CD14-positive monocyte (primary cell): ENCODE data around the gene PMPCA. TPM values are rescaled to one million over a fixed set of nuclear protein-coding genes. Genes with fewer than 3 reads are reported as not detected.

Experiments used
- DNase-seq, 3 donors: peaks; one replicate each; pipeline ENCODE4 v3.0.0-alpha.2; 2011 to 2022
- H2AFZ ChIP-seq: 2 replicates; pipeline ENCODE4 v1.6.0; 2012; ENCODE audit warnings: mild to moderate bottlenecking, low read depth, low read length, inconsistent platforms; ENCODE audit not compliant: insufficient read depth, poor library complexity, severe bottlenecking
- H3K27ac ChIP-seq, 2 donors: 1 replicate in 1 of 2; 2 replicates in 1 of 2; pipeline ENCODE4 v1.5.1; 2012 to 2013; ENCODE audit warnings: low read length in 2 of 2, control low read depth in 1 of 2, inconsistent platforms in 1 of 2, low read depth in 1 of 2, mild to moderate bottlenecking in 1 of 2
- H3K27me3 ChIP-seq, 2 donors: one replicate each; pipeline versions ENCODE4 v1.6.0 to v1.6.1; 2011 to 2013; ENCODE audit warnings: low read length in 2 of 2; ENCODE audit not compliant: control insufficient read depth in 2 of 2, insufficient read depth in 2 of 2
- H3K36me3 ChIP-seq, 2 donors: replicated peaks in 1 of 2; 1 replicate in 1 of 2; 2 replicates in 1 of 2; pipeline versions ENCODE4 v1.5.1 to v1.6.1; 2012 to 2013; ENCODE audit warnings: low read length in 2 of 2, control low read depth in 1 of 2, inconsistent platforms in 1 of 2, mild to moderate bottlenecking in 1 of 2; ENCODE audit not compliant: insufficient read depth in 2 of 2, control insufficient read depth in 1 of 2
- H3K4me1 ChIP-seq, 2 donors: 1 replicate in 1 of 2; 2 replicates in 1 of 2; pipeline versions ENCODE4 v1.5.1 to v1.6.1; 2012 to 2013; ENCODE audit warnings: low read length in 2 of 2, control low read depth in 1 of 2, inconsistent platforms in 1 of 2, mild to moderate bottlenecking in 1 of 2, moderate library complexity in 1 of 2; ENCODE audit not compliant: insufficient read depth in 2 of 2, control insufficient read depth in 1 of 2
- H3K4me2 ChIP-seq: replicated peaks from 2 replicates; pipeline ENCODE3; 2012; ENCODE audit warnings: low read length, moderate library complexity, mild to moderate bottlenecking; ENCODE audit not compliant: poor library complexity, severe bottlenecking; ENCODE audit errors: extremely low read depth
- H3K4me3 ChIP-seq, 3 experiments: fragments of 200-600 bp in 1 of 3; sonication (generic) in 1 of 3; replicated peaks in 1 of 3; 1 replicate in 2 of 3; 2 replicates in 1 of 3; pipeline ENCODE4 v1.5.1; 2011 to 2013; ENCODE audit warnings: low read length in 3 of 3, mild to moderate bottlenecking in 3 of 3, control low read depth in 2 of 3, low read depth in 2 of 3, inconsistent platforms in 1 of 3, moderate library complexity in 1 of 3
- H3K79me2 ChIP-seq: 2 replicates; pipeline ENCODE4 v1.6.0; 2012; ENCODE audit warnings: mild to moderate bottlenecking, control low read depth, inconsistent platforms, low read length, moderate library complexity; ENCODE audit not compliant: insufficient read depth
- H3K9ac ChIP-seq: 2 replicates; pipeline ENCODE4 v1.6.0; 2017; ENCODE audit warnings: low read length, mild to moderate bottlenecking; ENCODE audit not compliant: insufficient read depth, poor library complexity, severe bottlenecking
- H3K9me3 ChIP-seq, 2 donors: replicated peaks in 1 of 2; 1 replicate in 1 of 2; 2 replicates in 1 of 2; pipeline versions ENCODE4 v1.5.1 to v1.6.1; 2012 to 2013; ENCODE audit warnings: low read length in 2 of 2, control low read depth in 1 of 2; ENCODE audit not compliant: control insufficient read depth in 1 of 2, insufficient read depth in 1 of 2
- H4K20me1 ChIP-seq: 2 replicates; pipeline ENCODE4 v1.6.0; 2012; ENCODE audit warnings: mild to moderate bottlenecking, low read length, control low read depth, moderate library complexity; ENCODE audit not compliant: insufficient read depth
- H3K27ac Mint-ChIP-seq, 7 donors: one replicate each; pipeline ENCODE4 v1.8.0; 2020; ENCODE audit warnings: mild to moderate bottlenecking in 7 of 7, mixed read lengths in 7 of 7, moderate library complexity in 6 of 7, inconsistent platforms in 2 of 7
- H3K27me3 Mint-ChIP-seq, 3 donors: one replicate each; pipeline ENCODE4 v1.8.0; 2021 to 2022; ENCODE audit warnings: low read depth in 3 of 3, mild to moderate bottlenecking in 3 of 3, mixed read lengths in 3 of 3, moderate library complexity in 3 of 3, inconsistent platforms in 1 of 3
- H3K36me3 Mint-ChIP-seq, 2 donors: one replicate each; pipeline ENCODE4 v1.8.0; 2020; ENCODE audit warnings: mixed read lengths in 2 of 2, inconsistent platforms in 1 of 2, mild to moderate bottlenecking in 1 of 2
- H3K4me1 Mint-ChIP-seq: one replicate; pipeline ENCODE4 v1.8.0; 2020; ENCODE audit warnings: mild to moderate bottlenecking, mixed read lengths
- H3K4me3 Mint-ChIP-seq, 2 donors: one replicate each; pipeline ENCODE4 v1.8.0; 2020; ENCODE audit warnings: mild to moderate bottlenecking in 2 of 2, mixed read lengths in 2 of 2, moderate library complexity in 1 of 2
- H3K9me3 Mint-ChIP-seq, 7 donors: one replicate each; pipeline ENCODE4 v1.8.0; 2020 to 2022; ENCODE audit warnings: mixed read lengths in 7 of 7, mild to moderate bottlenecking in 6 of 7, moderate library complexity in 6 of 7, inconsistent platforms in 2 of 7
- WGBS: methylation state at CpG from one replicate; pipeline ENCODE4 v1.1.5; 2013; ENCODE audit warnings: missing lambda C conversion rate; ENCODE audit not compliant: insufficient coverage; 5-methylcytosine and 5-hydroxymethylcytosine counted together
- intact Hi-C, 2 donors: fragments of 100-400 bp; cut with micrococcal nuclease; formaldehyde crosslinking; loops; one replicate each; pipeline versions ENCODE4 v1.15.0 to v1.15.1; 2023
- polyA plus RNA-seq, 3 donors: library from polyadenylated mRNA; depleted of rRNA in 1 of 3; unstranded in 2 of 3; stranded (reverse) in 1 of 3; fragments of 300-500 nt in 2 of 3; fragments of >200 nt in 1 of 3; fragmentation: Illumina TruSeq in 2 of 3; gene quantifications; 1 replicate in 2 of 3; 2 replicates in 1 of 3; pipeline ENCODE4 v1.2.3, GENCODE V29; 2012 to 2021
- TF ChIP-seq, protein P1 (sequence below): fragments of 200-600 bp; IDR thresholded peaks from one replicate; pipeline ENCODE4 v1.8.0; 2022; ENCODE audit warnings: antibody characterized with exemption, mild to moderate bottlenecking

PMPCA gene
- polyA plus RNA-seq, 3 donors: 23.1 to 58.8 (median 24.9) TPM

DNA sequence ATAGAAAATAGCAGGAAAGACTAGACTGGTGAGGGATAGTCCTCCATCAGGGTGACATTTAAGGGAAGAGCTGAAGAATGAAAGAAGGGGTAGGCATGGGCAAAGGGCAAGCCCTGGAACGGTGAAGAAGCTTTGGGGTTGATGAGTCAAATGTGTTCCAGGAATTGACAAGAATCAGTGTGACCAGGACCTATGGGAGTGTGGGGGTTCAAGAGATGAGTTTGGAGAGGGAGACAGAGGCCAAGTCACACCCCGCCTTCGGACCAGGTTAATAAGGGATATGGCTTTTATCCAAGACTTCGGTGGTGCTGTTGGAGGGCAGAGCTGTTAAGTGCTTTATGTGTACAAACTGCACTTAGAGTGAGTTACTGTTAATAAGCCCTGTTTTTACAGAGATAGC lies 920 bp downstream of the PMPCA start:
- Histone ChIP-seq H3K27ac (peak overlapping the region in 1 of 2 donors; percentile 96), H3K36me3 (peaks cover 53 to 62% of the 10 kb centered on the region in 2 donors), H3K4me3 (peak overlapping the region; percentile 42 to 99 (median 85)), H3K9ac (peak overlapping the region; percentile 94), H4K20me1 (peaks cover 3% of the 10 kb centered on the region), H3K4me2 (peak overlapping the region; percentile 91), H3K4me1 (peaks cover 22 to 25% of the 10 kb centered on the region in 2 donors), H3K9me3 (no peaks in the 10 kb centered on the region), H3K27me3 (no peaks in the 10 kb centered on the region), H3K79me2 (peaks cover 42% of the 10 kb centered on the region), H2AFZ (no peak overlapping the region)
- intact Hi-C loops: loop anchor here in 1 of 2 donors (5.0 kb wide), 1 partner anchor 49 kb away; the partner anchor contains the start of gene DNLZ
- no peak for DNase-seq
- Mint-ChIP-seq H3K36me3 (peaks cover 46 to 63% of the 10 kb centered on the region in 2 donors), H3K27ac (peak overlapping the region in 6 of 7 donors; percentile 91 to 98 (median 95)), H3K4me1 (peaks cover 26% of the 10 kb centered on the region), H3K27me3 (peaks cover 0 to 3% (median 0%) of the 10 kb centered on the region in 3 donors), H3K9me3 (peaks cover 0 to 2% (median 0%) of the 10 kb centered on the region in 7 donors), H3K4me3 (peak overlapping the region; percentile 86 to 91)
- 81% methylated on average over 3 of the region's 4 CpGs for WGBS
- TF ChIP-seq, protein P1, sequence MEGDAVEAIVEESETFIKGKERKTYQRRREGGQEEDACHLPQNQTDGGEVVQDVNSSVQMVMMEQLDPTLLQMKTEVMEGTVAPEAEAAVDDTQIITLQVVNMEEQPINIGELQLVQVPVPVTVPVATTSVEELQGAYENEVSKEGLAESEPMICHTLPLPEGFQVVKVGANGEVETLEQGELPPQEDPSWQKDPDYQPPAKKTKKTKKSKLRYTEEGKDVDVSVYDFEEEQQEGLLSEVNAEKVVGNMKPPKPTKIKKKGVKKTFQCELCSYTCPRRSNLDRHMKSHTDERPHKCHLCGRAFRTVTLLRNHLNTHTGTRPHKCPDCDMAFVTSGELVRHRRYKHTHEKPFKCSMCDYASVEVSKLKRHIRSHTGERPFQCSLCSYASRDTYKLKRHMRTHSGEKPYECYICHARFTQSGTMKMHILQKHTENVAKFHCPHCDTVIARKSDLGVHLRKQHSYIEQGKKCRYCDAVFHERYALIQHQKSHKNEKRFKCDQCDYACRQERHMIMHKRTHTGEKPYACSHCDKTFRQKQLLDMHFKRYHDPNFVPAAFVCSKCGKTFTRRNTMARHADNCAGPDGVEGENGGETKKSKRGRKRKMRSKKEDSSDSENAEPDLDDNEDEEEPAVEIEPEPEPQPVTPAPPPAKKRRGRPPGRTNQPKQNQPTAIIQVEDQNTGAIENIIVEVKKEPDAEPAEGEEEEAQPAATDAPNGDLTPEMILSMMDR: no peak

DNA sequence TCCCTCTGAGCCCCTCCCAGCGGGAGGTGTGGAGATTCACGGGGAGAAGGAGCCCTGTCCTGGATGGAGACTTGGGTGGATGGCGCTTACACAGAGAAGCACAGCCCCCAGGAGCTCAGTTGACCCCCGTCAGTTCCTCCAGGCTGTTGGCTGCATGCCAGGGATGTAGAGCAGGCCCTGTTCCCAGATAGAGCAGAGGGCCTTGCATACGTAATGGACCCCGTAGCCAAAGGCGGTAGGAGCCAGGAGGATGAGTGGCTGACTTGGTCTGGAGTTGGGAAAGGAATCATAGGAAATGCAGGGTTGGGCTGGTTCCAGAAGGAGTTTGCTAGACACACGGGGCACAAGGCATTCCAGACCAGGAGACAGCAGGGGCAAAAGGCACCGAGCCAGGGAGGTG lies 2.5 kb downstream of the PMPCA start:
- Histone ChIP-seq H3K27ac (no peak overlapping the region), H3K9ac (no peak overlapping the region), H4K20me1 (peaks cover 3% of the 10 kb centered on the region), H3K4me1 (peaks cover 22 to 25% of the 10 kb centered on the region in 2 donors), H3K36me3 (peaks cover 53 to 62% of the 10 kb centered on the region in 2 donors), H3K79me2 (peaks cover 42% of the 10 kb centered on the region), H2AFZ (no peak overlapping the region), H3K9me3 (no peaks in the 10 kb centered on the region), H3K27me3 (no peaks in the 10 kb centered on the region), H3K4me2 (no peak overlapping the region), H3K4me3 (no peak overlapping the region)
- TF ChIP-seq, protein P1: no peak
- peaks cover 0 to 2% (median 0%) of the 10 kb centered on the region in 7 donors for H3K9me3 Mint-ChIP-seq
- peaks cover 26% of the 10 kb centered on the region for H3K4me1 Mint-ChIP-seq
- peak overlapping the region in 4 of 7 donors; percentile 2 to 71 (median 16) for H3K27ac Mint-ChIP-seq
- H3K27me3 Mint-ChIP-seq: peaks cover 0 to 3% (median 0%) of the 10 kb centered on the region in 3 donors
- H3K36me3 Mint-ChIP-seq: peaks cover 48 to 64% of the 10 kb centered on the region in 2 donors
- WGBS: 92% methylated on average over 9 of the region's 9 CpGs
- intact Hi-C loops: loop anchor here in 1 of 2 donors (5.0 kb wide), 1 partner anchor 51 kb away; the partner anchor contains the start of gene DNLZ
- no peak for DNase-seq
- H3K4me3 Mint-ChIP-seq: no peak overlapping the region
